GM12878 (cell line): ENCODE results near the gene OAS1.

Experiments
- EZH2 ChIP-seq: IDR thresholded peaks from 2 replicates; pipeline ENCODE4 v1.6.1; 2012; ENCODE audit warnings: low read depth, mild to moderate bottlenecking, control low read depth, inconsistent platforms, low read length, borderline replicate concordance; ENCODE audit not compliant: control insufficient read depth
- GABPA ChIP-seq: IDR thresholded peaks from 2 replicates; pipeline ENCODE4 v1.6.1; 2014; ENCODE audit warnings: antibody characterized with exemption, low read depth, mild to moderate bottlenecking, inconsistent platforms
- USF2 ChIP-seq: IDR thresholded peaks from 2 replicates; pipeline ENCODE4 v1.6.1; 2011; ENCODE audit warnings: low read depth, low read length, improper control_type of control experiment, borderline replicate concordance

- TF ChIP-seq GABPA = no peak
- TF ChIP-seq USF2 = no peak
- no peak for TF ChIP-seq EZH2
Measured at GRCh38 chr12:112933129-112933505, 26.4 kb downstream of the OAS1 start.
